IPS-15b (cell line): Measurements from ENCODE around the gene TMEM117.
"Not testable (repeated sequence)": the region's sequence is repeated elsewhere in the genome, so short reads cannot be mapped to it uniquely, and the experiment has no call there.

Experiments
- H3K27me3 ChIP-seq: one replicate; pipeline ENCODE4 v1.6.1; 2013; ENCODE audit warnings: low read length; ENCODE audit not compliant: control insufficient read depth, insufficient read depth
- H3K36me3 ChIP-seq: one replicate; pipeline ENCODE4 v1.6.1; 2013; ENCODE audit warnings: low read length; ENCODE audit not compliant: control insufficient read depth, insufficient read depth
- H3K4me1 ChIP-seq: one replicate; pipeline ENCODE4 v1.6.1; 2013; ENCODE audit warnings: mild to moderate bottlenecking, low read length; ENCODE audit not compliant: control insufficient read depth, insufficient read depth
- H3K4me3 ChIP-seq: one replicate; pipeline ENCODE4 v1.5.1; 2013; ENCODE audit warnings: low read depth, low read length
- H3K9ac ChIP-seq: one replicate; pipeline ENCODE4 v1.6.1; 2013; ENCODE audit warnings: low read depth, mild to moderate bottlenecking, low read length
- H3K9me3 ChIP-seq: one replicate; pipeline ENCODE4 v1.6.1; 2013; ENCODE audit warnings: mild to moderate bottlenecking, low read length; ENCODE audit not compliant: control insufficient read depth, insufficient read depth

TMEM117 gene

GRCh38 chr12:44015333-44015941 lies 179.6 kb downstream of the TMEM117 start:
- H3K9me3 ChIP-seq: no peaks in the 10 kb centered on the region
- no peaks in the 10 kb centered on the region for H3K36me3 ChIP-seq
- H3K27me3 ChIP-seq: no peaks in the 10 kb centered on the region
- H3K4me3 ChIP-seq: no peak overlapping the region
- no peaks in the 10 kb centered on the region for H3K4me1 ChIP-seq
- H3K9ac ChIP-seq: no peak overlapping the region

- Histone ChIP-seq H3K4me3 (no peak overlapping the region), H3K4me1 (no peaks in the 10 kb centered on the region), H3K27me3 (no peaks in the 10 kb centered on the region)
Measured at GRCh38 chr12:44017216-44017615, 181.3 kb downstream of the TMEM117 start.

GRCh38 chr12:44019118-44019517 lies 183.2 kb downstream of the TMEM117 start:
- H3K4me1 ChIP-seq: no peaks in the 10 kb centered on the region
- no peak overlapping the region for H3K9ac ChIP-seq
- H3K9me3 ChIP-seq: no peaks in the 10 kb centered on the region
- no peaks in the 10 kb centered on the region for H3K36me3 ChIP-seq
- H3K27me3 ChIP-seq: no peaks in the 10 kb centered on the region
- H3K4me3 ChIP-seq: no peak overlapping the region

More at GRCh38 chr12:44017216-44017615, 181.3 kb downstream of the TMEM117 start:
- Histone ChIP-seq H3K9ac (no peak overlapping the region), H3K36me3 (no peaks in the 10 kb centered on the region), H3K9me3 (no peaks in the 10 kb centered on the region)

GRCh38 chr12:44020555-44020954 lies 184.7 kb downstream of the TMEM117 start:
- Histone ChIP-seq H3K9me3 (no peaks in the 10 kb centered on the region), H3K4me1 (no peaks in the 10 kb centered on the region), H3K27me3 (no peaks in the 10 kb centered on the region), H3K9ac (no peak overlapping the region), H3K36me3 (no peaks in the 10 kb centered on the region), H3K4me3 (no peak overlapping the region)

GRCh38 chr12:44021471-44021971 lies 185.6 kb downstream of the TMEM117 start:
- H3K4me1 ChIP-seq: no peaks in the 10 kb centered on the region
- H3K9ac ChIP-seq: no peak overlapping the region
- H3K9me3 ChIP-seq: no peaks in the 10 kb centered on the region
- no peak overlapping the region for H3K4me3 ChIP-seq
- H3K27me3 ChIP-seq: no peaks in the 10 kb centered on the region
- H3K36me3 ChIP-seq: no peaks in the 10 kb centered on the region

GRCh38 chr12:44025499-44025898 lies 189.6 kb downstream of the TMEM117 start:
- Histone ChIP-seq H3K4me1 (no peaks in the 10 kb centered on the region), H3K36me3 (no peaks in the 10 kb centered on the region), H3K9me3 (no peaks in the 10 kb centered on the region), H3K4me3 (no peak overlapping the region), H3K27me3 (no peaks in the 10 kb centered on the region), H3K9ac (no peak overlapping the region)

GRCh38 chr12:44026046-44026445 lies 190.2 kb downstream of the TMEM117 start:
- Histone ChIP-seq H3K4me1 (no peaks in the 10 kb centered on the region), H3K9me3 (no peaks in the 10 kb centered on the region), H3K36me3 (no peaks in the 10 kb centered on the region), H3K9ac (no peak overlapping the region), H3K4me3 (no peak overlapping the region), H3K27me3 (no peaks in the 10 kb centered on the region)

GRCh38 chr12:44026926-44027325 lies 191.0 kb downstream of the TMEM117 start:
- not testable (repeated sequence) for H3K27me3 ChIP-seq, H3K9me3 ChIP-seq

GRCh38 chr12:44029194-44029593 lies 193.3 kb downstream of the TMEM117 start:
- Histone ChIP-seq H3K27me3 (no peaks in the 10 kb centered on the region), H3K9ac (no peak overlapping the region), H3K9me3 (no peaks in the 10 kb centered on the region), H3K4me3 (no peak overlapping the region), H3K4me1 (no peaks in the 10 kb centered on the region), H3K36me3 (no peaks in the 10 kb centered on the region)

More at GRCh38 chr12:44026926-44027325, 191.0 kb downstream of the TMEM117 start:
- not testable (repeated sequence) for H3K36me3 ChIP-seq, H3K4me1 ChIP-seq, H3K9ac ChIP-seq, H3K4me3 ChIP-seq

GRCh38 chr12:44031472-44032185 lies 195.7 kb downstream of the TMEM117 start:
- Histone ChIP-seq H3K9ac (no peak overlapping the region), H3K36me3 (no peaks in the 10 kb centered on the region), H3K4me3 (no peak overlapping the region), H3K4me1 (no peaks in the 10 kb centered on the region), H3K9me3 (no peaks in the 10 kb centered on the region), H3K27me3 (no peaks in the 10 kb centered on the region)

GRCh38 chr12:44034906-44035305 lies 199.0 kb downstream of the TMEM117 start:
- H3K27me3 ChIP-seq: no peaks in the 10 kb centered on the region
- no peaks in the 10 kb centered on the region for H3K9me3 ChIP-seq
- H3K4me1 ChIP-seq: no peaks in the 10 kb centered on the region
- no peak overlapping the region for H3K4me3 ChIP-seq
- no peaks in the 10 kb centered on the region for H3K36me3 ChIP-seq
- no peak overlapping the region for H3K9ac ChIP-seq

- no peak overlapping the region for H3K9ac ChIP-seq
- H3K27me3 ChIP-seq: no peaks in the 10 kb centered on the region
- no peak overlapping the region for H3K4me3 ChIP-seq
- H3K9me3 ChIP-seq: no peaks in the 10 kb centered on the region
- no peaks in the 10 kb centered on the region for H3K4me1 ChIP-seq
- no peaks in the 10 kb centered on the region for H3K36me3 ChIP-seq
Measured at GRCh38 chr12:44036875-44037443, 201.1 kb downstream of the TMEM117 start.
